Skeletal muscle satellite cell (primary cell): ENCODE data around the gene EMILIN2.
A peak's percentile ranks its signal among the peaks of the same experiment; 100 is the strongest.

Experiments used
- H3K27me3 ChIP-seq: 2 replicates; pipeline ENCODE4 v1.7.0; 2013; ENCODE audit warnings: low read length; ENCODE audit not compliant: control insufficient read depth, insufficient read depth
- H3K36me3 ChIP-seq: 2 replicates; pipeline ENCODE4 v1.7.0; 2013; ENCODE audit warnings: mild to moderate bottlenecking, control low read depth, low read length; ENCODE audit not compliant: insufficient read depth
- H3K4me1 ChIP-seq: 2 replicates; pipeline ENCODE4 v1.7.0; 2013; ENCODE audit warnings: low read length; ENCODE audit not compliant: control insufficient read depth, insufficient read depth
- H3K4me2 ChIP-seq: 2 replicates; pipeline ENCODE4 v1.7.0; 2013; ENCODE audit warnings: mild to moderate bottlenecking, low read length
- H3K4me3 ChIP-seq: 2 replicates; pipeline ENCODE4 v1.7.0; 2013; ENCODE audit warnings: low read length
- H3K9ac ChIP-seq: 2 replicates; pipeline ENCODE4 v1.7.0; 2013; ENCODE audit warnings: mild to moderate bottlenecking, low read depth, low read length, moderate library complexity
- H3K9me3 ChIP-seq: replicated peaks from 2 replicates; pipeline ENCODE4 v1.7.0; 2013; ENCODE audit warnings: mild to moderate bottlenecking, control low read depth, low read length

The EMILIN2 gene

GRCh38 chr18:2905854-2906703 is 59.3 kb downstream of the EMILIN2 start:
- Histone ChIP-seq H3K4me3 (peak overlapping the region; percentile 73), H3K4me1 (peaks cover 12% of the 10 kb centered on the region), H3K36me3 (peaks cover 3% of the 10 kb centered on the region), H3K27me3 (peaks cover 12% of the 10 kb centered on the region), H3K9me3 (no peaks in the 10 kb centered on the region), H3K9ac (peak overlapping the region; percentile 71), H3K4me2 (peak overlapping the region; percentile 85)

DNA sequence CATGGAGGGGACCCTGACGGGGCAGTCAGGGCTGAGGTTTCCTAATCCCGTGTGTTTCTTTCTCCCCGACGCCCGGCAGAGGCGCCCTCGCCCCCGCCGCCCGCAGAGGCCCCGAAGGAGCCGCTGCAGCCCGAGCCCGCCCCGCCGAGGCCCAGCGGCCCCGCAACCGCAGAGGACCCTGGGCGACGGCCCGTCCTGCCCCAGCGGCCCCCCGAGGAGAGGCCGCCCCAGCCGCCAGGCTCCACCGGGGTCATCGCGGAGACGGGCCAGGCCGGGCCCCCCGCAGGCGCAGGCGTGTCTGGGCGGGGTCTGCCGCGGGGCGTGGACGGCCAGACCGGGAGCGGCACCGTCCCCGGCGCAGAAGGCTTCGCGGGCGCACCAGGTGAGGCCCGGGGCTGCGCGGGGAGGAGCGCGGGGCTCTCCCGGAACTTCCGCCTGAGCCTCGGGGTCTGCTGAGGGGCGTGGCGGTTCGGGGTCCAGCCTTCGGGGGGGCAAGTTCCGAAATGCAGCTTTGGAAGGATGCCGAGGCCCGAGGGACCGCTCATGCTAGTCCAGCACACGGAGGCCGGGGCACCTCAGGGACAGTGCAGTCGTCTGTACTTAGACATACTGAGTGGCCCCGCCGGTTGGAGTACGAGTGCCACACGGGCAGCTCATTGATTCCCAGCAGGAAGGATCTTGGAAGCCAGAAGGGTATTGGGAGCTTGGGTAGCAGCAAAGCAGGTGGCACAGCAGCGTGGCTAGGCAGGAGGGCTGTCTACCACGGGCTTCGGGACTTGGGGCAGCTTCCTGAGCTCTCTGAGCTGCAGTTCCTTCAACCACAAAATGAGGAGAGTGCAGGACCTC is 60.1 kb downstream of the EMILIN2 start:
- Histone ChIP-seq H3K9ac (peak overlapping the region; percentile 71), H3K36me3 (peaks cover 9% of the 10 kb centered on the region), H3K27me3 (peaks cover 12% of the 10 kb centered on the region), H3K4me1 (peaks cover 12% of the 10 kb centered on the region), H3K9me3 (no peaks in the 10 kb centered on the region), H3K4me3 (peak overlapping the region; percentile 73), H3K4me2 (peak overlapping the region; percentile 85)

- Histone ChIP-seq H3K4me1 (peaks cover 11% of the 10 kb centered on the region), H3K9me3 (no peaks in the 10 kb centered on the region), H3K36me3 (peaks cover 12% of the 10 kb centered on the region), H3K9ac (no peak overlapping the region), H3K4me3 (peak overlapping the region; percentile 73), H3K4me2 (peak overlapping the region; percentile 85), H3K27me3 (peaks cover 12% of the 10 kb centered on the region)
These were observed 60.8 kb downstream of the EMILIN2 start for GRCh38 chr18:2907550-2908135.

- peaks cover 12% of the 10 kb centered on the region for H3K27me3 ChIP-seq
- H3K4me2 ChIP-seq = no peak overlapping the region
- H3K4me3 ChIP-seq = no peak overlapping the region
- peaks cover 8% of the 10 kb centered on the region for H3K4me1 ChIP-seq
- no peaks in the 10 kb centered on the region for H3K9me3 ChIP-seq
- H3K9ac ChIP-seq = no peak overlapping the region
- H3K36me3 ChIP-seq = peaks cover 19% of the 10 kb centered on the region
These were observed 61.5 kb downstream of the EMILIN2 start for GRCh38 chr18:2908166-2908945.

- H3K4me2 ChIP-seq = no peak overlapping the region
- H3K4me1 ChIP-seq = peaks cover 8% of the 10 kb centered on the region
- H3K9ac ChIP-seq = no peak overlapping the region
- H3K9me3 ChIP-seq = no peaks in the 10 kb centered on the region
- peaks cover 25% of the 10 kb centered on the region for H3K36me3 ChIP-seq
- no peak overlapping the region for H3K4me3 ChIP-seq
- H3K27me3 ChIP-seq = peaks cover 12% of the 10 kb centered on the region
These were observed 62.1 kb downstream of the EMILIN2 start for GRCh38 chr18:2908946-2909335.

DNA sequence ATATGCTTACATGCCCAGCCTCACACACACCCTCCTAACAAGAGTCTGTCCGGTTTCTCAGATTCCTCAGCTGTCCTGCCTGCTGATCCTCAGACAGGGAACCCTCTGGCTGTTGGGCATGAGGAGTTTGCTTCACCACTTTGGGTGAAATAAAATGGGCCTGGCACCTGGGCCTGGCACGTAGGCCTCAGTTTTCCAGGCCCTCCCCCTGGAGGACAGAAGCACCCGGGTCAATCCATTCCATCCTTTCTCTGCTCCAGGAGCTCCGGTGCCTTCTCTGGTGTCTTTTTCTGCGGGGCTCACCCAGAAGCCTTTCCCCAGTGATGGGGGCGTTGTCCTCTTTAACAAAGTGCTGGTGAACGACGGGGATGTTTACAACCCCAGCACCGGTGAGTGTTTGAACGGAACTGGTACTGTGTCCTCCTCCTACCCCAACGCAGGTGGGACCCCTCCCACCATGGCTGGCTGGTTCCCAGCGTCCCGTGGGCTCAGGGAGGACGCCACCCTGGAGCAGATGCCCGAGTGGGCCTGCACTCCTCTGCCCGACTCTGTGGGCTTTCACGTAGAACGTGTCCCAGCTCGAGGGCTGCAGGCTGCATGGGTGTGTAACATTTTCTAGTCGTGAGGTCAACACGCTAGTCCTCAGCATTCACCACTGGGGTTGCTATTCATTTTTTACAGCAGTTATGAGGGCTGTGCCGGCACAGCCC is 62.8 kb downstream of the EMILIN2 start:
- no peak overlapping the region for H3K4me3 ChIP-seq
- H3K4me1 ChIP-seq = peaks cover 14% of the 10 kb centered on the region
- no peaks in the 10 kb centered on the region for H3K9me3 ChIP-seq
- H3K4me2 ChIP-seq = no peak overlapping the region
- peaks cover 12% of the 10 kb centered on the region for H3K27me3 ChIP-seq
- H3K9ac ChIP-seq = no peak overlapping the region
- peaks cover 29% of the 10 kb centered on the region for H3K36me3 ChIP-seq

- Histone ChIP-seq H3K4me1 (peaks cover 19% of the 10 kb centered on the region), H3K9me3 (no peaks in the 10 kb centered on the region), H3K4me2 (no peak overlapping the region), H3K36me3 (peaks cover 29% of the 10 kb centered on the region), H3K27me3 (peaks cover 12% of the 10 kb centered on the region), H3K4me3 (no peak overlapping the region), H3K9ac (no peak overlapping the region)
These were observed 63.5 kb downstream of the EMILIN2 start for GRCh38 chr18:2910261-2910660.

- Histone ChIP-seq H3K9ac (no peak overlapping the region), H3K36me3 (peaks cover 32% of the 10 kb centered on the region), H3K4me2 (no peak overlapping the region), H3K4me3 (no peak overlapping the region), H3K9me3 (no peaks in the 10 kb centered on the region), H3K27me3 (peaks cover 11% of the 10 kb centered on the region), H3K4me1 (peaks cover 19% of the 10 kb centered on the region)
These were observed 64.1 kb downstream of the EMILIN2 start for GRCh38 chr18:2910751-2911425.

DNA sequence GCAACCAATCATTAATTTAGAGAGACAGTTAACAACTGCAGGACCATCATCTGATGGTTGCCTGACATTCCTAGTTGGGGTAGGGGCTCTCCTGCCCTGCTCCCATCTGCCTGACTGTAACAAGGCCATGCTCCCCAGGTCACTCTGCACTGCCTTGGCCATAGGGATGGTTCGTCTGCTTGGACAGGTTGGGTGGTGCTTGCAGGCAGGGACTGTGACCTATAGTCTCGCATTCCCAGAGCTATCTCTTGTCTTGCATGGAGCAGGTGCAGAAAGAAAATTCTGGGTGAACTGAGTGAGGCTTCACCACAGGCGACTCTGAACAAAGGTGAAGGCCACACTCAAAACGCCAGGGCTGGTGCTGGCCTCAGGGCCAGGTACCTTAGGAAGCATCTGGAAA is 64.7 kb downstream of the EMILIN2 start:
- no peak overlapping the region for H3K4me2 ChIP-seq
- no peaks in the 10 kb centered on the region for H3K9me3 ChIP-seq
- peaks cover 17% of the 10 kb centered on the region for H3K4me1 ChIP-seq
- peaks cover 37% of the 10 kb centered on the region for H3K36me3 ChIP-seq
- no peak overlapping the region for H3K9ac ChIP-seq
- no peak overlapping the region for H3K4me3 ChIP-seq
- peaks cover 6% of the 10 kb centered on the region for H3K27me3 ChIP-seq
